Measurements from ENCODE around the gene MPV17.

DNA sequence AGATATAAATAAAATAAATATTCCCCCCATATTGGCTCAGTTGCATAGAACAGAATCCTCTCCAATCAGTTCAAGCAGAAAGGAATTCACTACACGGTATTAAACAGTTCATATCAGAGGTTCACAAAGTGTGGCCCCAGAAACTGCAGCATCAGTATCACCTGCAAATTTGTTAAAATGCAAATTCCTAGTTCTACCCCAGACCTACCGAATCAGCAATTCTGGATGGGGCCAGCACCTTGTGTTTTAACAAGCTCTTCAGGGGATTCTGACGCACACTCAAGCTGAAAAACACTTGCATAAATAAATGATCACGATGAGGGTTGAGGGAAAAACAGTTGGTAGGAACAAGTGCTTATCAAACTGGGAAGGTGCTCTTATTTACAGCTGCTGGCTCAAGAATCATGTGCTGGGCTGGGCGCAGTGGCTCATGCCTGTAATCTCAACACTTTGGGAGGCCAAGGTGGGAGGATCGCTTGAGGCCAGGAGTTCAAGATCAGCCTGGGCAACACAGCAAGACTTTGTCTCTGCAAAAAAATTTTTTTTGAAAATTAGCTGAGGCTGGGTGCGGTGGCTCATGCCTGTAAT is 27.3 kb upstream of the MPV17 start:
- TF ChIP-seq, protein P1, sequence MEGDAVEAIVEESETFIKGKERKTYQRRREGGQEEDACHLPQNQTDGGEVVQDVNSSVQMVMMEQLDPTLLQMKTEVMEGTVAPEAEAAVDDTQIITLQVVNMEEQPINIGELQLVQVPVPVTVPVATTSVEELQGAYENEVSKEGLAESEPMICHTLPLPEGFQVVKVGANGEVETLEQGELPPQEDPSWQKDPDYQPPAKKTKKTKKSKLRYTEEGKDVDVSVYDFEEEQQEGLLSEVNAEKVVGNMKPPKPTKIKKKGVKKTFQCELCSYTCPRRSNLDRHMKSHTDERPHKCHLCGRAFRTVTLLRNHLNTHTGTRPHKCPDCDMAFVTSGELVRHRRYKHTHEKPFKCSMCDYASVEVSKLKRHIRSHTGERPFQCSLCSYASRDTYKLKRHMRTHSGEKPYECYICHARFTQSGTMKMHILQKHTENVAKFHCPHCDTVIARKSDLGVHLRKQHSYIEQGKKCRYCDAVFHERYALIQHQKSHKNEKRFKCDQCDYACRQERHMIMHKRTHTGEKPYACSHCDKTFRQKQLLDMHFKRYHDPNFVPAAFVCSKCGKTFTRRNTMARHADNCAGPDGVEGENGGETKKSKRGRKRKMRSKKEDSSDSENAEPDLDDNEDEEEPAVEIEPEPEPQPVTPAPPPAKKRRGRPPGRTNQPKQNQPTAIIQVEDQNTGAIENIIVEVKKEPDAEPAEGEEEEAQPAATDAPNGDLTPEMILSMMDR (IDR thresholded peaks at IDR 0.05) = no peak
- TF ChIP-seq POLR2A (IDR thresholded peaks at IDR 0.05) = no peak

Measured in body of pancreas (tissue), 4 donors.